IPS-NIHi7 (cell line): ENCODE results near the gene KCNN1.
"Not testable (repeated sequence)": the region's sequence is repeated elsewhere in the genome, so short reads cannot be mapped to it uniquely, and the experiment has no call there.

Source experiments
- DNase-seq: peaks from one replicate; pipeline ENCODE4 v3.0.0; 2012; ENCODE audit warnings: mixed read lengths; ENCODE audit errors: extremely low spot score

The KCNN1 gene

GRCh38 chr19:17966550-17967256, at the start of gene KCNN1:
Gene KCNN1 (plus strand): TSS chr19:17967107. CDS start chr19:17973889, 6,782 bp downstream.
- DNase-seq, result peak; percentile 97

GRCh38 chr19:17918151-17918550, 48.8 kb upstream of the KCNN1 start:
- not testable (repeated sequence) for DNase-seq

- not testable (repeated sequence) for DNase-seq
Measured at GRCh38 chr19:17919122-17919521, 47.8 kb upstream of the KCNN1 start.

GRCh38 chr19:17920527-17920926, 46.4 kb upstream of the KCNN1 start:
- DNase-seq, result no peak

GRCh38 chr19:17922138-17922537, 44.8 kb upstream of the KCNN1 start:
- no peak for DNase-seq

- DNase-seq, result no peak
Measured at GRCh38 chr19:17926044-17926443, 40.9 kb upstream of the KCNN1 start.

GRCh38 chr19:17929056-17929455, 37.9 kb upstream of the KCNN1 start:
- DNase-seq, result no peak

GRCh38 chr19:17931532-17932191, 35.2 kb upstream of the KCNN1 start:
- DNase-seq, result peak; percentile 94

- peak; percentile 94 for DNase-seq
Measured at GRCh38 chr19:17932485-17933338, 34.2 kb upstream of the KCNN1 start, which contains the start of gene CCDC124. Gene CCDC124 (plus strand): TSS chr19:17933015. CDS start chr19:17936421, 3,406 bp downstream.

- no peak for DNase-seq
Measured at GRCh38 chr19:17933414-17934129, 33.3 kb upstream of the KCNN1 start.

GRCh38 chr19:17936379-17936778, 30.5 kb upstream of the KCNN1 start:
- no peak for DNase-seq

- no peak for DNase-seq
Measured at GRCh38 chr19:17937371-17937900, 29.5 kb upstream of the KCNN1 start.

GRCh38 chr19:17938092-17938845, 28.6 kb upstream of the KCNN1 start:
- DNase-seq, result peak; percentile 89

- no peak for DNase-seq
Measured at GRCh38 chr19:17942181-17942580, 24.7 kb upstream of the KCNN1 start.

- no peak for DNase-seq
Measured at GRCh38 chr19:17942582-17943273, 24.2 kb upstream of the KCNN1 start.

GRCh38 chr19:17943274-17944221, 23.4 kb upstream of the KCNN1 start:
- peak; percentile 77 for DNase-seq

GRCh38 chr19:17944301-17944700, 22.6 kb upstream of the KCNN1 start:
- DNase-seq, result no peak

GRCh38 chr19:17946965-17947784, 19.7 kb upstream of the KCNN1 start:
- DNase-seq, result peak; percentile 6
